ENCODE measurements around the gene FUZ. TPM values are rescaled to one million over a fixed set of nuclear protein-coding genes. Genes with fewer than 3 reads are reported as not detected.

FUZ gene
- total RNA-seq, 4 donors from 2014 or later = 20.1 to 40.1 (median 33.3) TPM

GRCh38 chr19:49843265-49843664 lies 30.2 kb upstream of the FUZ start:
- Histone ChIP-seq H3K4me1 (no peaks in the 10 kb centered on the region), H3K27ac (no peak overlapping the region), H3K9me3 (no peaks in the 10 kb centered on the region), H3K4me3 (replicated peaks in 1 of 3) (no peak overlapping the region), H3K36me3 (peaks cover 5 to 14% of the 10 kb centered on the region in 2 donors), H3K27me3 (no peaks in the 10 kb centered on the region)
- TF ChIP-seq, protein P1, sequence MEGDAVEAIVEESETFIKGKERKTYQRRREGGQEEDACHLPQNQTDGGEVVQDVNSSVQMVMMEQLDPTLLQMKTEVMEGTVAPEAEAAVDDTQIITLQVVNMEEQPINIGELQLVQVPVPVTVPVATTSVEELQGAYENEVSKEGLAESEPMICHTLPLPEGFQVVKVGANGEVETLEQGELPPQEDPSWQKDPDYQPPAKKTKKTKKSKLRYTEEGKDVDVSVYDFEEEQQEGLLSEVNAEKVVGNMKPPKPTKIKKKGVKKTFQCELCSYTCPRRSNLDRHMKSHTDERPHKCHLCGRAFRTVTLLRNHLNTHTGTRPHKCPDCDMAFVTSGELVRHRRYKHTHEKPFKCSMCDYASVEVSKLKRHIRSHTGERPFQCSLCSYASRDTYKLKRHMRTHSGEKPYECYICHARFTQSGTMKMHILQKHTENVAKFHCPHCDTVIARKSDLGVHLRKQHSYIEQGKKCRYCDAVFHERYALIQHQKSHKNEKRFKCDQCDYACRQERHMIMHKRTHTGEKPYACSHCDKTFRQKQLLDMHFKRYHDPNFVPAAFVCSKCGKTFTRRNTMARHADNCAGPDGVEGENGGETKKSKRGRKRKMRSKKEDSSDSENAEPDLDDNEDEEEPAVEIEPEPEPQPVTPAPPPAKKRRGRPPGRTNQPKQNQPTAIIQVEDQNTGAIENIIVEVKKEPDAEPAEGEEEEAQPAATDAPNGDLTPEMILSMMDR (IDR thresholded peaks at IDR 0.05) = no peak
- no peak for TF ChIP-seq POLR2A (IDR thresholded peaks at IDR 0.05)
- no peak for DNase-seq
- WGBS, 2 donors = 87 to 94% methylated on average over 3 of the region's 3 CpGs
- intact Hi-C loops (cut with DNase I) = no loop called here

DNA sequence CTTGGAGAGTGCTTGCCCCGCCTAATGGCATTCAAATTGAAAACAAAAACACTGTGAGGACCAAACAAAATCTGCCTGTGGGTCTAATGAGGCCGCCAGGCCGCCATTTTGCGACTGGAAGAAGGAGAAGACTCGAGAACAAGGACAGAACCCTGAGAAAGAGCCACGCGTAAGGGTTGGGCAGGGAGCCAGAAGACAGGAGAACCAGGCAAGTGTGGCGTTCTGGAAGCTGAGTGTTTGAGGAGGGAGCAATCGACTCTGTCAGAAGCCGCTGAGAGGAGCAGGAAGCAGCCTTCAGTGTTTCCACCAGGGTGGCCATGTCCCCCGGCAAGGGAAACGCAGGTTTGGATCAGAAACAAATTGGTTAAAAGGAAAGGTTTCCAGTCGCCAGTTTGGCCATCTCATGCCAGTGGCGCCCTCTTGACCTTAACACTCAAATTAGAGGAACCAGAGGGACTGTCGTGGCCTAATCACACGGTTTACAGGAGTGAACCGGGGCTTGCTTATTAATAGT lies 27.7 kb upstream of the FUZ start:
- WGBS, 2 donors = 49 to 66% methylated on average over 17 of the region's 17 CpGs
- Histone ChIP-seq H3K27me3 (no peaks in the 10 kb centered on the region), H3K4me3 (replicated peaks in 1 of 3) (no peak overlapping the region), H3K27ac (peak overlapping the region in 1 of 3 donors; percentile 38), H3K36me3 (peaks cover 27 to 29% of the 10 kb centered on the region in 2 donors), H3K9me3 (no peaks in the 10 kb centered on the region), H3K4me1 (no peaks in the 10 kb centered on the region)
- no peak for TF ChIP-seq POLR2A (IDR thresholded peaks at IDR 0.05)
- TF ChIP-seq, protein P1 (IDR thresholded peaks at IDR 0.05) = no peak
- intact Hi-C loops (cut with DNase I) = no loop called here
- peak; percentile 79 to 88 for DNase-seq

- H3K4me1 ChIP-seq = no peaks in the 10 kb centered on the region
- H3K36me3 ChIP-seq = peaks cover 31 to 33% of the 10 kb centered on the region in 2 donors
- WGBS, 2 donors = 80 to 87% methylated on average over 11 of the region's 11 CpGs
- intact Hi-C loops (cut with DNase I) = no loop called here
- TF ChIP-seq, protein P1 (IDR thresholded peaks at IDR 0.05) = no peak
- no peak for TF ChIP-seq POLR2A (IDR thresholded peaks at IDR 0.05)
- H3K9me3 ChIP-seq = no peaks in the 10 kb centered on the region
- H3K4me3 ChIP-seq (replicated peaks in 1 of 3) = no peak overlapping the region
- no peak for DNase-seq
- peak overlapping the region in 1 of 3 donors; percentile 38 for H3K27ac ChIP-seq
- no peaks in the 10 kb centered on the region for H3K27me3 ChIP-seq
Observed at GRCh38 chr19:49840321-49840720, 27.2 kb upstream of the FUZ start.

DNA sequence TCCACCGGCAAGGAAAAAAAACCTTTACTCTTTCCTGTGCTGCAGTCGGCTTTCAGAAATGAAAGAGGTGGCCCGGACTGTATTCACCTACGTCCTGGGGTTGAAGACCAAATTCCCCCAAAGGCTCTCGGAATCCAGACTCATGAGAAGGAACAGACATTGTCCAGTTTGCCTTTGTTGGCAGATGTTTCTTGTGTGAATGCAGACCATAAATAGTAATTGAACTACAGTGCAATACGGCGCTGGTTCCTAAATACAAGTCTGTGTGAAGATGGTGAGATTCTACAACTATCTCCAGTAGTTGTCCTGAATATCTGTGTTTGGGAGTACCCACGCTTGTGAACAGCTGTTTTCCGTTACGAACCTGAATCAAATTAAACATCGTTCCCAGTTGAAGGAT lies 26.6 kb upstream of the FUZ start:
- no peak overlapping the region for H3K27ac ChIP-seq
- peaks cover 37 to 39% of the 10 kb centered on the region in 2 donors for H3K36me3 ChIP-seq

DNA sequence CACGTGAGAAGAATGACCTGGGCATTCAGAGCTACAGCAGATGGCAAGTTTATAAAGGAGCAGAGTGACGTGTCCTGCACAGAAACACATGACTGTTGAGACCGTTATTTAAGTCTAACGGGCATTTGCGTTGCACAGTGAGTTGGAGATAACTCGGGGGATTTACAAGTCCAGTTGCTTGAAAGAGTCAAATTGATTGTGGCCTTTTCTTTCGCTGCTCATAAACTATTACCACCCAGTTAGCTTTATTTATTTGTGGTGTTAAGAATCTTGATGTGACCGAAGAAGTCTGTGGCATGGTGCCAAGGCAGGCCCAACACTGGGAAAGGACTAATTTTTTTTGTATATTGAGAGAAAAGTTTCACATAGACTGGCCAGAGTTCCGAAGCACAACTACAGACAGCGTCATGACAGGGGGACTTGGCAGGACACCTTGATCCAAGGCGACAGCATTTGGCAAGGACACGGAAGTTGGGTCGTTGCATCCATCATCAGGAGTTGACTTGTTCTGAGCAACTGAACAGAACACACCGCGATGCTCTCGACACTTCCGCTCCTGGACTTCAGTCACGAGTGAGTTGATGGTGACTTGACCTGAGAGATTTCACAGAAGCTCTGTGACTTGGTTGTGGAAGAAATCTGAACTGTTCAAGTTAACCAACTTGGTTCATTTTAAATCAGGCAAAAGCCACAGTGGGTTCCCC lies 25.9 kb upstream of the FUZ start:
- no peak for DNase-seq
- intact Hi-C loops (cut with DNase I) = no loop called here
- Histone ChIP-seq H3K4me3 (replicated peaks in 1 of 3) (no peak overlapping the region), H3K9me3 (no peaks in the 10 kb centered on the region), H3K36me3 (peaks cover 44 to 46% of the 10 kb centered on the region in 2 donors), H3K4me1 (no peaks in the 10 kb centered on the region), H3K27me3 (no peaks in the 10 kb centered on the region), H3K27ac (no peak overlapping the region)
- TF ChIP-seq POLR2A (IDR thresholded peaks at IDR 0.05) = no peak
- TF ChIP-seq, protein P1 (IDR thresholded peaks at IDR 0.05) = no peak
- 92 to 95% methylated on average over 18 of the region's 18 CpGs for WGBS, 2 donors

More for the DNA sequence above, 26.6 kb upstream of the FUZ start:
- intact Hi-C loops (cut with DNase I) = no loop called here
- WGBS, 2 donors = 95 to 96% methylated on average over 11 of the region's 11 CpGs
- Histone ChIP-seq H3K9me3 (no peaks in the 10 kb centered on the region), H3K4me3 (replicated peaks in 1 of 3) (no peak overlapping the region), H3K27me3 (no peaks in the 10 kb centered on the region), H3K4me1 (no peaks in the 10 kb centered on the region)
- DNase-seq = no peak
- TF ChIP-seq POLR2A (IDR thresholded peaks at IDR 0.05) = no peak
- TF ChIP-seq, protein P1 (IDR thresholded peaks at IDR 0.05) = no peak

Data from thyroid gland (tissue), 4 donors.